Measurements from ENCODE around the gene ANKRD55.

GRCh38 chr5:56077796-56078233 is 155.3 kb downstream of the ANKRD55 start:
- TF ChIP-seq CTCF (IDR thresholded peaks at IDR 0.05): no peak
- no peak for TF ChIP-seq EP300 (IDR thresholded peaks at IDR 0.05)
- no peak for TF ChIP-seq POLR2A (IDR thresholded peaks at IDR 0.05)

Data from tibial nerve (tissue), 4 donors.